ENCODE data around the gene OTOGL. TPM values are rescaled to one million over a fixed set of nuclear protein-coding genes. Genes with fewer than 3 reads are reported as not detected.
"Not testable (repeated sequence)": the region's sequence is repeated elsewhere in the genome, so short reads cannot be mapped to it uniquely, and the experiment has no call there.

Gene OTOGL
- total and polyA plus RNA-seq, 4 donors, result 0.09 to 0.71 (median 0.21) TPM

DNA sequence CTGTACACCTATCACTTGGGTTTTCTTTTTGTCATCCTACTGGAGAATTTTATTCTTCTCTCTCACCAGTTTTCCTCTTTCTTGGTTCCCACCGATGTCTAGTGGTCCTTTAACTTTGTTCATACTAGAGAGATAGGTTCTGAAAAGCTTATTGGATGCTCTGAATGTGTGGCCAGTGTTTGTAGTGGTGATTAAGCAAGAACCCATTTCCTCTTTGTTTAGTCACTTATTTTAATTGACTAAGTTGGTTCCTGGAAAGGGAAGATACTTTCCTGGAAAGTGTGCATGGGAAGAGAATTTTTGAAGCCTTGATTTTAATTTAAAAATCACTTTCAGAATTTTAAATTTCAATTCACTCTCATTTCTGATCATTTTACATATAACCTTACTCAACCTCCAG, 127.2 kb downstream of the OTOGL start:
- Histone ChIP-seq H3K9ac (ENCODE audit: insufficient read depth in 1 of 2, low read length in 2 of 2) (no peak overlapping the region), H3K36me3 (ENCODE audit: control insufficient read depth in 4 of 4, insufficient read depth in 4 of 4, low read length in 4 of 4) (no peaks in the 10 kb centered on the region), H3K4me1 (ENCODE audit: control insufficient read depth in 5 of 5, insufficient read depth in 5 of 5, low read length in 5 of 5) (peaks cover 0 to 19% (median 2%) of the 10 kb centered on the region in 5 donors), H3K27ac (ENCODE audit: low read depth in 1 of 2, low read length in 1 of 2) (no peak overlapping the region), H3K4me3 (no peak overlapping the region), H3K27me3 (ENCODE audit: control insufficient read depth in 3 of 3, insufficient read depth in 3 of 3, low read length in 2 of 3) (no peaks in the 10 kb centered on the region), H3K9me3 (ENCODE audit: control insufficient read depth in 4 of 4, insufficient read depth in 3 of 4, low read length in 3 of 4) (no peaks in the 10 kb centered on the region)
- ATAC-seq (ENCODE audit: insufficient read depth, low FRiP score), result no peak
- TF ChIP-seq, protein P1, sequence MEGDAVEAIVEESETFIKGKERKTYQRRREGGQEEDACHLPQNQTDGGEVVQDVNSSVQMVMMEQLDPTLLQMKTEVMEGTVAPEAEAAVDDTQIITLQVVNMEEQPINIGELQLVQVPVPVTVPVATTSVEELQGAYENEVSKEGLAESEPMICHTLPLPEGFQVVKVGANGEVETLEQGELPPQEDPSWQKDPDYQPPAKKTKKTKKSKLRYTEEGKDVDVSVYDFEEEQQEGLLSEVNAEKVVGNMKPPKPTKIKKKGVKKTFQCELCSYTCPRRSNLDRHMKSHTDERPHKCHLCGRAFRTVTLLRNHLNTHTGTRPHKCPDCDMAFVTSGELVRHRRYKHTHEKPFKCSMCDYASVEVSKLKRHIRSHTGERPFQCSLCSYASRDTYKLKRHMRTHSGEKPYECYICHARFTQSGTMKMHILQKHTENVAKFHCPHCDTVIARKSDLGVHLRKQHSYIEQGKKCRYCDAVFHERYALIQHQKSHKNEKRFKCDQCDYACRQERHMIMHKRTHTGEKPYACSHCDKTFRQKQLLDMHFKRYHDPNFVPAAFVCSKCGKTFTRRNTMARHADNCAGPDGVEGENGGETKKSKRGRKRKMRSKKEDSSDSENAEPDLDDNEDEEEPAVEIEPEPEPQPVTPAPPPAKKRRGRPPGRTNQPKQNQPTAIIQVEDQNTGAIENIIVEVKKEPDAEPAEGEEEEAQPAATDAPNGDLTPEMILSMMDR (IDR thresholded peaks at IDR 0.05; ENCODE audit: control extremely low read depth, extremely low read depth), result no peak
- DNase-seq, result no peak
- 11 to 14% methylated on average over 1 of the region's 1 CpG for WGBS, 2 donors

DNA sequence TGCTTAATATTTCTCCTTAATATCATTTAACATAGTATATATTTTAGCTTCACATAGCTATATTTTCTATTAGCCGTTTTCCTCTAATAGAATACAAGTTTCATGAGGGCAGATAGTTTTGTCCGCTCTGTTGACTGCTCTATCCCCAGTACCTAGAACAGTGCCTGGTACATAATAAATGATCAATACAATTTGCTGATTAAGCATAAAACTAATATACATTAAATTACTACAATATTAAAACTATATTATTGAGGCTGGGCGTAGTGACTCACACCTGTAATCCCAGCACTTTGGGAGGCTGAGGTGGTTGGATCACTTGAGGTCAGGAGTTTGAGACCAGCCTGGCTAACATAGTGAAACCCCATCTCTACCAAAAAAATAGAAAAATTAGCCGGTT, 128.6 kb downstream of the OTOGL start:
- not testable (repeated sequence) for H3K27me3 ChIP-seq (ENCODE audit: control insufficient read depth in 3 of 3, insufficient read depth in 3 of 3, low read length in 2 of 3); H3K4me3 ChIP-seq; H3K9me3 ChIP-seq (ENCODE audit: control insufficient read depth in 4 of 4, insufficient read depth in 3 of 4, low read length in 3 of 4); H3K36me3 ChIP-seq (ENCODE audit: control insufficient read depth in 4 of 4, insufficient read depth in 4 of 4, low read length in 4 of 4); H3K27ac ChIP-seq (ENCODE audit: low read depth in 1 of 2, low read length in 1 of 2); DNase-seq; ATAC-seq (ENCODE audit: insufficient read depth, low FRiP score); H3K9ac ChIP-seq (ENCODE audit: insufficient read depth in 1 of 2, low read length in 2 of 2)
- WGBS, 2 donors, result 97% methylated on average over 4 of the region's 4 CpGs
- H3K4me1 ChIP-seq (ENCODE audit: control insufficient read depth in 5 of 5, insufficient read depth in 5 of 5, low read length in 5 of 5), result peaks cover 0 to 19% (median 2%) of the 10 kb centered on the region in 5 donors

- no peak for ATAC-seq (ENCODE audit: insufficient read depth, low FRiP score)
- Histone ChIP-seq H3K9me3 (ENCODE audit: control insufficient read depth in 4 of 4, insufficient read depth in 3 of 4, low read length in 3 of 4) (no peaks in the 10 kb centered on the region), H3K36me3 (ENCODE audit: control insufficient read depth in 4 of 4, insufficient read depth in 4 of 4, low read length in 4 of 4) (no peaks in the 10 kb centered on the region), H3K4me1 (ENCODE audit: control insufficient read depth in 5 of 5, insufficient read depth in 5 of 5, low read length in 5 of 5) (peaks cover 0 to 19% (median 2%) of the 10 kb centered on the region in 5 donors), H3K27me3 (ENCODE audit: control insufficient read depth in 3 of 3, insufficient read depth in 3 of 3, low read length in 2 of 3) (no peaks in the 10 kb centered on the region), H3K27ac (ENCODE audit: low read depth in 1 of 2, low read length in 1 of 2) (no peak overlapping the region), H3K4me3 (no peak overlapping the region), H3K9ac (ENCODE audit: insufficient read depth in 1 of 2, low read length in 2 of 2) (no peak overlapping the region)
- TF ChIP-seq, protein P1 (IDR thresholded peaks at IDR 0.05; ENCODE audit: control extremely low read depth, extremely low read depth), result no peak
- peak; percentile 22 to 63 (median 41) for DNase-seq
- WGBS, 2 donors, result 40 to 41% methylated on average over 3 of the region's 3 CpGs
These were observed 130.7 kb downstream of the OTOGL start for GRCh38 chr12:80230068-80230467.

DNA sequence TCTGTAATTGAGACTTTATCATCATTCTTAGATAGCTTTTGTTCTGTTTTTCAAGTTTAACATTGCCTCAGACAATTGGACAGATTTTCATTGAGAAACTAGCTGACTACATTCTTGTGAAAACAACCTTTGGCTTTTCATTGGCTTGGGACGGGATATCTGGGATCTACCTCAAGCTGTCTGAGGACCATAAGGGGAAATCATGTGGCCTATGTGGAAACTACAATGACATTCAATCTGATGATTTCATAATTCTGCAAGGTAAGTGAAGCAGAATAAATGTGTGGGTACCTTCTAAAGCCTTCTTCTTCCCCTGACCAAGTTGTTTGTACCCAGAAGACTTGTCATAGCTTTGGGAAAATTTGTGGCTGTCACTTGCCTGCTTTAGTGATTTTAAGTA, 133.5 kb downstream of the OTOGL start:
- DNase-seq (no peak), ATAC-seq (ENCODE audit: insufficient read depth, low FRiP score) (no peak)
- 43 to 73% methylated on average over 1 of the region's 1 CpG for WGBS, 2 donors
- Histone ChIP-seq H3K36me3 (ENCODE audit: control insufficient read depth in 4 of 4, insufficient read depth in 4 of 4, low read length in 4 of 4) (no peaks in the 10 kb centered on the region), H3K4me1 (ENCODE audit: control insufficient read depth in 5 of 5, insufficient read depth in 5 of 5, low read length in 5 of 5) (peaks cover 0 to 19% (median 4%) of the 10 kb centered on the region in 5 donors), H3K9ac (ENCODE audit: insufficient read depth in 1 of 2, low read length in 2 of 2) (no peak overlapping the region), H3K27ac (ENCODE audit: low read depth in 1 of 2, low read length in 1 of 2) (no peak overlapping the region), H3K27me3 (ENCODE audit: control insufficient read depth in 3 of 3, insufficient read depth in 3 of 3, low read length in 2 of 3) (no peaks in the 10 kb centered on the region), H3K9me3 (ENCODE audit: control insufficient read depth in 4 of 4, insufficient read depth in 3 of 4, low read length in 3 of 4) (no peaks in the 10 kb centered on the region), H3K4me3 (no peak overlapping the region)
- TF ChIP-seq, protein P1 (IDR thresholded peaks at IDR 0.05; ENCODE audit: control extremely low read depth, extremely low read depth), result no peak
